LHCN-M2 (cell line): Measurements from ENCODE around the gene PPP6C. TPM values are rescaled to one million over a fixed set of nuclear protein-coding genes. Genes with fewer than 3 reads are reported as not detected.
A peak's percentile ranks its signal among the peaks of the same experiment; 100 is the strongest.
"Not testable (repeated sequence)": the region's sequence is repeated elsewhere in the genome, so short reads cannot be mapped to it uniquely, and the experiment has no call there.

Experiments
- DNase-seq: peaks from one replicate; pipeline ENCODE4 v3.0.0-alpha.2; 2012; ENCODE audit warnings: low read depth
- polyA plus RNA-seq: library from polyadenylated mRNA; unstranded; fragments of >200 nt; gene quantifications from one replicate; pipeline ENCODE4 v1.2.1, GENCODE V29; 2012; ENCODE audit warnings: missing spikeins
- total RNA-seq: library from RNA; depleted of rRNA; stranded (reverse); fragments of >200 nt; gene quantifications from 2 replicates; pipeline ENCODE4 v1.2.3, GENCODE V29; 2014; rRNA removed

The PPP6C gene
- total RNA-seq, result 38.3 and 38.4 TPM in 2 replicates
- 19.0 TPM for polyA plus RNA-seq

DNA sequence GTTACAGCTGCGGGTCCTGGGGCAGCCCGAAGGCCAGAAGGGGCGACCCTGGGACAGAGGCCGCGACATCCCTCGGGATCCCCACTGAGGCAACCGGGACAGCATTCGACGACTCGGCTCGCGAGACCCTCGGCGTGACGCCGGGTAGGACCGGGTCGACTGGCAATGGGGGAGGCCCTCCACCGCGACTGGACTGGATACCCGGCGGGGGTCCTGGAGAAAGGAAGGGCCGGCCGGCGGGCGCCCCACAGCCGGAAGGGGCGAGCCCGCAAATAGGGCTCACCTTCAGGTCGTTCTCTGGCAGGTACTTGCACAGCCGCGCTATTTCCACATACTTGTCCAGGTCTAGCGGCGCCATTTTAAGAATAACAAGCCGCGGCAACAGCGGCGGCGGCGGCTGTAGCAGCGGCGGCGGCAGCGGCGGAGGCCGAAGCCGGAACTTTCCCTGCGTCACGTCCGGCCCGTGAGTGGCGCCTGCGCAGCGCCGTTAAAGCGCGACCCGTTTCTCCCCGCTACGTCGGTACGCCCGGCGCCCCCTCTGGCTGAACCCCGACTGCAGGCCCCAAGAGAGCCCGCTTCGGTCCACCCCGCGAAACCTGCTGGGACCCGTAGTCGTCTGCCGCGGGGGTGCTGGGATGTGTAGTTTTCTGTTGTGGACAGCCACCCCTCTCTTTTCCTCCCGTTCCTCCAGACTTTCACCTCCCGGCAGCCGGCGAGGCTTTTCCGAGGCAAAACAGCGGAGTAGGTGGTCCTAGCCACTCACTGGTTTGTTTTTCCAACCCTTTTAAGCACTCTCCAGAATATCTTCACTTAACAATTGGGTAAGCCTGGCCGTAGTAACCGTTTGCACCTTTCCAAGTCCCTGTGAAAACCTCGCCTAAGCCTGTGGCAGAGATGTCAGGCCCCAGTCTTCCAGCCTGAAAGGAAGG lies at the start of gene PPP6C:
PPP6C (minus strand) TSS at position 443 of the 929 bp plus-strand sequence; CDS start at position 358, 85 bp downstream.
- DNase-seq, result peak; percentile 95

DNA sequence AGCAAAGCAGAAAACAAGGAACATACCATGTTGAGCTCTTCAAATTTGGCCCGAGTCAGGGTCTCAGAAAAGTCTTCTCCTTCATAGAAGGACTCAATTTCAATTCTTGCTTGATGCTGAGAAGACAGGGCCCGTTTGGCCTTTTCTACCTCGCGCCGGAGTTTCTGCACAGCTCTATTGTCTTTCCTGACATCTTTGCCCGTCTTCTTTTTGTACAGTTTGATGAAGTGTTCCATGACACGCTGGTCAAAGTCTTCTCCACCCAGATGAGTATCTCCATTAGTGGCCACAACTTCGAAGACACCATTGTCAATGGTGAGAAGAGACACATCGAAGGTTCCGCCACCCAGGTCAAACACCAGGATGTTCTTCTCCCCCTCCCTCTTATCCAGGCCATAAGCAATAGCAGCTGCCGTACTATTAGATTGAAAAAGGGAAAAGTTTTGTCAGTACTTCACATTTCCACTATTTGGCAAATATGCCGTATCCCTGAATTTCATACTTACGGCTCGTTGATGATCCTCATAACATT lies 49.4 kb upstream of the PPP6C start:
- DNase-seq, result no peak

DNA sequence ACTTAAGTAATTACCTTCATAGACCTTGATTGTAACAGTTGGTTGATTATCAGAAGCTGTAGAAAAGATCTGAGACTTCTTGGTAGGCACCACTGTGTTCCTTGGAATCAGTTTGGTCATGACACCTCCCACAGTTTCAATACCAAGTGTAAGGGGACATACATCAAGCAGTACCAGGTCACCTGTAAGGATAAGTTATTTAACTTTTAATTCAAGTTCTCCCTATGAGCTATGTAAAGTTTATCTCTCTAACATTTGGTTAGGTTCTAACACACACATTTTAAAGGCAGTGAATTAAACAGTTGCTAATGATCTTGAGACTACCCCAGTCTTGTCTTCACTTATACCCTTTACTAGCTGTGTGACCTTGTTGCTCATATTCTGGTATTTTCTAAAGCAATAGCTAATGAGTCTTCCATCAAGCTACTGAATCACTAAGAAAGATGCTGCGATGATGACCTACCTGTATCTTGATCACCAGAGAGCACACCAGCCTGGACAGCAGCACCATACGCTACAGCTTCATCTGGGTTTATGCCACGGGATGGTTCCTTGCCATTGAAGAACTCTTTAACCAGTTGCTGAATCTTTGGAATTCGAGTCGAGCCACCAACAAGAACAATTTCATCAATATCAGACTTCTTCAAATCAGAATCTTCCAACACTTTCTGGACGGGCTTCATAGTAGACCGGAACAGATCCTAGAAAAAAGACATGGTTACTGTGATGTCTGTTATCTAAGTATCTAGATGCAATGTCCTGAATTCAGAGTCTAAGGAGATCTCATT lies 48.7 kb upstream of the PPP6C start:
- DNase-seq, result no peak

DNA sequence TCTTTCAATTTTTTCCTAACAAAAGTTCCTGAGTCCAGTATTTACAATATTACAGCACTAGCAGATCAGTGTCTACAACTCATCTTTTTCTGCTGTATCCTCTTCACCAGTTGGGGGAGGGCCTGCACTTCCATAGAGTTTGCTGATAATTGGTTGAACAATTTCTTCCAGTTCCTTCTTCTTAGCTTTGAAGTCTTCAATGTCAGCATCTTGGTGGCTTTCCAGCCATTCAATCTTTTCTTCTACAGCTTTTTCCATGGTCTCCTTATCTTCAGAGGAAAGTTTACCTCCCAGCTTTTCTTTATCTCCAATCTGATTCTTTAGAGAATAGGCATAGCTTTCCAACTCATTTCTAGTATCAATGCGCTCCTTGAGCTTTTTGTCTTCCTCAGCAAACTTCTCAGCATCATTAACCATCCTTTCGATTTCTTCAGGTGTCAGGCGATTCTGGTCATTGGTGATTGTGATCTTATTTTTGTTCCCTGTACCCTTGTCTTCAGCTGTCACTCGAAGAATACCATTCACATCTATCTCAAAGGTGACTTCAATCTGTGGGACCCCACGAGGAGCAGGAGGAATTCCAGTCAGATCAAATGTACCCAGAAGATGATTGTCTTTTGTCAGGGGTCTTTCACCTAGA lies 47.0 kb upstream of the PPP6C start:
- not testable (repeated sequence) for DNase-seq

DNA sequence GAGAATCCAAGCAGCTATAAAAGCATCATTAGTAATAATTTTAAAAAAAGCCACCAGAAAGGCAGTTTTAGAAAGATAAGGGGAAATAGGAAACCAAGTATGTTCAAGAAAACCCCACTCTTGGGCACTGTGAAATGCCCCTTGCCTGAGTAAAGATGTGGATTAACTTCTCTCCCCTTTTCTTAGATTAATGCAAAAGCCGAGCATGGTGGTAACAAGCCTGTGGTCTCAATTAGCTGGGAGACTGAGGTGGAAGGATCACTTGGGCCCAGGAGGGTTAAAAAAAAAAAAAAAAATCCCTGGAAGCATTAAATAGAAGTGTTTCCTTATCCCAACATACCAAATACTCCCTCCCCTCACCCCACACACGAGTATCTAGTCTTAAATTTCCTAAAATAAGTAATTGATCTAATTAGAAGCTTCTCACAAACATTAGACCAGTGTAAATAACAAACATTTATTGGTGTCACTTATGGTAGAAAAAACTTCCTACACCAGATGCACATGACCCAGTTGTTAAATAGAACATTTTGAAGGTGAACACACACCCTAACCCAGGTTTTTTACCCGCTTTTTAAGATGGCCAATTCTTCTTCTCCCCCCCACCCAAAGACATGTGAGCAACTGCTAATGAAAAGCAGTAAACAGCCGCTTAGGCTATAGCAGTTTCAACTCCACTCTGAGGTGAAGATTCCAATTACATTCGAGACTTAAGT lies 46.4 kb upstream of the PPP6C start:
- DNase-seq, result no peak

DNA sequence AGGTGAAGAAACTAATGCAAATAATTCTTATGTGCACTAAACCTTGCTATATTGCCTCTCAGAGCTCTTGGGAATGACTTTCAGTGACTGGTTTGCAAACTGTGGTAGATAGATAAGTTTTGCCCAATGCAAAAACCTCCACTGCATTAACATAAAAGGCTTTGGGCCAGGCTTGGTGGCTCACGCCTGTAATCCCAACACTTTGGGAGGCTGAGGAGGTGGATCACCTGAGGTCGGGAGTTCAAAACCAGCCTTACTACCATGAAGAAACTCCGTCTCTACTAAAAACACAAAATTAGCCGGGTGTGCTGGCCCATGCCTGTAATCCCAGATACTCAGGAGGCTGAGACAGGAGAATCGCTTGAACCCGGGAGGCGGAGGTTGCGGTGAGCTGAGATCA lies 44.5 kb upstream of the PPP6C start:
- not testable (repeated sequence) for DNase-seq

DNA sequence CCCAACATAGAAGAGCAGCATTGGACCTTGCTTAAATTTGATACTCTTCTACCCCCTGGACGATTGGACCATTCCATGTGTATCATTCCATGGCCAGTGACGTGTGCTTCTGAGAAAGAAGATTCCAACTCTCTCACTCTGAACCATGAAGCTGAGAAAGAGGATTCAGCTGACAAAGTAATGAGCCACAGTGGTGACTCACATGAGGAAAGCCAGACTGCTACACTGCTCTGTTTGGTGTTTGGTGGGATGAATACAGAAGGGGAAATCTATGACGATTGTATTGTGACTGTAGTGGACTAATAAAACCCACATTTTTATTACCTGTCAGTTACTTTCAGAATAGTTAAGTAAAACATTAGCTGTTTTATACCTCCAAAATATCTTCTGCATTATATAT lies 44.1 kb upstream of the PPP6C start:
- peak; percentile 98 for DNase-seq

DNA sequence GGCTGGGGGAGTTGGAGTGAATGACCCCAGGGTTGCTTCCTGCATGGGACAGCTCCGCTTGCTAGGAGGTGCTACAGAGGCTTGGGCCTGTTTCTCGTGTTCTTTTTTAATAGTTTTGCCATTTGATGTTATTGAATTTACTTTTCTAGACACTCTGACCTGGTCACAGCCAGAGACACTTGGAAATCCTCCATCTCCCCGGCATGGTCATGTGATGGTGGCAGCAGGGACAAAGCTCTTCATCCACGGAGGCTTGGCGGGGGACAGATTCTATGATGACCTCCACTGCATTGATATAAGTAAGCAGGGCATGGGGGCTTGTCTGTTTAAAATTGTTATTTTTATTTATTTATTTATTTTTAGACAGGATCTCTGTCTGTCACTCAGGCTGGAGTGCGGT lies 38.2 kb upstream of the PPP6C start:
- no peak for DNase-seq

DNA sequence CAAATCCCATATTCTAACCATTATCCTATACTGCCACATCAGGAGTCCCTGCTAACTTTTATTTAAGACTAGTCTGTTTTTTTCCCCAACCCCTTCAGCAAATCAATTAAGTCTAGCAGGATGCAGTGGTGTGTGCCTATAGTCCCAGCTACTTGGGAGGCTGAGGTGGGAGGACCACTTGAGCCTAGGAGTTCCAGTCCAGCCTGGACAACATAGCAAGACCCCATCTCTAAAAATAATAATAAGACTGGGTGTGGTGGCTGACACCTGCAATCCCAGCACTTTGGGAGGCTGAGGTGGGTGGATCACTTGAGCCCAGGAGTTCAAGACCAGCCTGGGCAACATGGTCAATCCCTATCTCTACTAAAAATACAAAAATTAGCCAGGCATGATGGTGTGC lies 35.3 kb upstream of the PPP6C start:
- DNase-seq, result not testable (repeated sequence)

DNA sequence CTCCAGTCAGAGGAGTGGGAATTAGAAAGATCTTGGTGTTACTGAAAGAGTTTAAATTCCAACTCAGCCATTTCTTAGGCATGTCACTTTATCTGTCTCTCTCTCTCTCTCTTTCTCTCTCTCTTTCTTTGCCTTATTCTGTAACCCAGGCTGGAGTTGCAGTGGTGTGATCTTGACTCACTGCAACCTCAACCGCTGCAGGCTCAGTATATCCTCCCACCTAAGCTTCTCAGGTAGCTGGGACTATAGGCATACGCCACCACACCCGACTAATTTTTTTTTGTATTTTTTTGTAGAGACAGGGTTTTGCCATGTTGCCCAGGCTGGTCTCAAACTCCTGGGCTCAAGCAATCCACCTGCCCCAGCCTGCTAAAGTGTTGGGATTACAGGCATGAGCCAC lies 29.0 kb upstream of the PPP6C start:
- no peak for DNase-seq

DNA sequence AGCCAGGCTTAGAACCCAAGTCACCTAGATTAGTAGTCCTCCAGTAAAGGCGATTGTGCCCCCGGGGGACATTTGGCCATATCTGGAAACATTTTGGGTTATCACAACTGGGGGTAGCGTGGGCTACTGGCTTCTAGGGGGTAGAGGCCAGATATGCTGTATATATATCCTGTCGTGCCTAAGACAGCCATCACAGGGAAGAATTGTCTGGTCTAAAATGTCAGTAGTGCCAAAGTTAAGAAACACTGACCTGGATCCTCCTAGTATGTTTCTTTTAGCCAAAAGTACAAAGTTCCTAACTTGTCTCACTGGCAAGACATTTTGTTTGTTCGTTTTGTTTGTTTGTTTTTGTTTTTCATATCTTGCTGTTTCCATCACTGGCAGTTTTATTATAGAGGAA lies 24.6 kb upstream of the PPP6C start:
- no peak for DNase-seq

DNA sequence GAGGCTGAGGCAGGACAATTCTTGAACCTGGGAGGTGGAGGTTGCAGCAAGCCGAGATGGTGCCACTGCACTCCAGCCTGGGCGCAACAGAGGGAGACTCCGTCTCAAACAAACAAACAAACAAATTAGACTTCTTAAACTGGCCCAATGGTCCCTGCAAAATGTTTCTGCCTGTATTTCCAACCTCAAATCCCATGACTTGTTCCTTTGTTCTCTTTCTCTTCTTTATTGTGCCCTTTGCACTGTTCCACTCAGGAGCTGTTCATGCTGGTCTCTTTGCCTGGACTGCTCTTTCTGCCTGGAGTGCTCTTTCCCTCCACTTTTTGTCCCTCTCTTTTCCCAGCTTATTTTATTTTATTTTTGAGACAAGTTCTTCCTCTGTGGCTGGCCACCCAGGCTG lies 14.9 kb upstream of the PPP6C start:
- no peak for DNase-seq

DNA sequence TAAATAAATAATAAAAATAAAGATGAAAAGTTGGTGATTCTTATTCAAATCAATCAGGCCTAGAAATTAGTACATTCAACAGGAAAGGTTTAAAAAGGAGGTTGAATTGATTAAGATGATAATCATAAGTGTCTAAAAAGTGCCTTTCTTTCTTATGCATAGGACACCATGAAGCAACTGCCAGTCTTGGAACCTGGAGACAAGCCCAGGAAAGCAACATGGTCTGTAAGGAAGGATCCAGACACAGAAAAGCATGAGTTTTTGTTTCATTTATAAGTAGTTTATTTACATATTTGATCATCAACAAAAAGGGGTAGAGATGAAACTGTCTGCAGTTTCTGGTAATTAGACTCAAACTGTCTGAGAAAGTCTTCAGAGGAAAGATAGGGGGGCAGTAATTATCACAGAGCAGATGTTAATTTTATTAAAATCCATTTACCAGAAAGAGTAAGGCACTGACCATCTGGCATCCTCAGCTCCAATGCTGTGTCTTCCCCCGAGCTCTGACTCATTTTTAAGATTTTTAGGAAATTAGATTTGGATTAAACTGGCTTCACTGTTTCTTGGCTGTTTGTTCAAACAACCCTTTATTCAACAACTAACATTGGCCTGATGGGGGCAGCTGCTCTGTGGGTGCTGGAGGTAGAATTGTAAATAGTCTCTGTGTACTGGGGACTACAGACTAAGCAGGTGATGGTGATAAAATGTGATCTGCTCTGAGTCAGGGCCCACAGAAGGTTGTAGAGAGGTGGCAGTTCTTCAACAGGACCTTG lies 13.4 kb upstream of the PPP6C start:
- peak; percentile 47 for DNase-seq

DNA sequence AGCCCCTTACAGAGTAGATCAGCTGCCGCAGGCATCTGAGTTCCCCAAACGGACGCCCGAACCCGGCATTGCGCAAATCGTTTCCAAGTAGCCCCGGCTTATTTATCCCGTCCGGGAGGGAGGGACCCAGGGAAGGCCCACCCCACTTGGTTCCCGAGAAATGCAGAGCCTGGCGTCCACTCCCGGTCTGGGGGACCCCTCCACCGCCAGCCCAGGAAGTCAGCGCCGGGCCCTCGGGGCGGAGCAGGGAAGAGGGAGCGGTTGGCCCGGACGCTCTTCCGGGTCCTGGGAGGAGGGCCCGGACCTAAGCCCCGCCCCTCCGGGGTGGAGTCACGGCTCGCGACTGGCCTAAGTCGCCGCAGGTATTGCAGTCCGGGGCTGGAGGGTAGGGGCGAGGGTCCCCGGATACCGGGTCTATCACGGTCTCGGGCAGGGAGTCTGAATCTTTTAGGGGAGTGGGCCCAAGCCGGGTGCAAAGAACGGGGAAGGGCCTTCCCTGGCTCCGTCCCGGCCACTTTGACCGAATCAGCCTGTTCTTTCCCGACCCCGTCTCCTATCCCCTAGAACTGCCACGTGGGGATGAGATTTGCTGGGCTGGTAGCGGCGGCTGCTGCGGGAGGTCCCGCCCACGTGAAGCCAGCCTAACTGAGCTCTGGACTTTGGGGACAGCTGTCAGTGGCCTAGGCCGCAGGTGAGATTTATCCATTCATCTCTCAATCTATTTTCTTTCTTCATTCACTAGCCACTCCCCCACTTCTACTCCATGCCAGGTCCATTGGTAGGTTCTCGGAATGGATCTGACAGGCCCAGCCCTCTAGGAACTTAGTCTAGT lies 10.8 kb upstream of the PPP6C start, which contains the start of gene RABEPK:
RABEPK (plus strand) TSS at position 327 of the 832 bp plus-strand sequence. CDS start 2,472 bp downstream, outside the sequence.
- peak; percentile 94 for DNase-seq

DNA sequence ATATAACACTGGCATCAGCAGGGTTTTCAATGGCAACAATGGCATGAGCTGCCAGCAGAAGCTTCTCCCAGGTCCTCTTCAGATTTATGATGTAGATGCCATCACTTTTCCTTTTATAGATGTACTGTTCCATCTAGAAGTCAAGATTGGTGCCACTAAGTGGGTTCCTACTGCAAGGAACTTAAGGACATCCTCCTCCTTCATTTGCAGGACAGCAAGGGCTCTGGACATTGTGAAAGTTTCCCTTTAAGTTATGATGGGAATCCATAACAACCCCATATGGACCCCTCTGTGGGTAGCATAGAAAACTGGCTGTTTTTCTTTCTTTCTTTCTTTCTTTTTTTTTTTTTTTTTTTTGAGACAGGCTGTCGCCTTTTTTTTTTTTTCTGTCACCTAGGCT lies 6.0 kb upstream of the PPP6C start:
- not testable (repeated sequence) for DNase-seq

DNA sequence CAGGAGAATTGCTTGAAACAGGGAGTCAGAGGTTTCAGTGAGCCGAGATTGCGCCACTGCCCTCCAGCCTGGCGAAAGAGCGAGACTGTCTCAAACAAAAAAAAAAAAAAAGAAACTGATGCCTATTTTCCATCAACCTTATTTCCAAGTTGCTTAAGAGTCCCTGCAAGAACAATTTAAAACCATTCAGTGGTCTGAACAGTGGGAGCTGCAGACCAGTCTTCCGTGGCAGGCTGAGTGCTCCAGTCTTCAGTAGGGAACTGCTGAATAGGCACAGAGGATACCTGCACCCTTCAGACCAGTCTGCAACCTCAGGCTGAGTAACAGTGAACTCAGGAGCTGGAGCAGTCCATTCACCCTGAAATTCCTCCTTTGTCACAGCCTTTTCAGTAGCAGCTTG lies 4.9 kb upstream of the PPP6C start:
- not testable (repeated sequence) for DNase-seq

DNA sequence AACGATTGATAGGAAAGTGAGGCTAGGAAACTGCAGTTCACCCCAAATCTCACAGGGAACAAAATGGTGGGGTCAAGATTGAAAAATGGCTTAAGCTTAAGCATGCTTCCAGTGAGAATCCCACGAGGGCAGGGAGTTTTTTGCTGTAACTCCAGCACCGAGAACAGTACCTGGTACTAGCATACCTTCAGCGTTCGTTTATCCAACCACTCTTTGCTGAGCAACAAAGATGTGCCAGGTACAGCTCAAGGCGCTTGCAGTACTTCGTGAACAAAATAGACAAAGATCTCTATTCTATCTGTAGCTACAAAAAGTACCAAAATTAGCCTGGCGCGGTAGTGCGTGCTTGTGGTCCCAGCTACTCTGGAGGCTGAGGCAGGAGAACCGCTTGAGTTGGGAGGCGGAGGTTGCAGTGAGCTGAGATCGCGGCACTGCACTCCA lies 778 bp upstream of the PPP6C start:
- no peak for DNase-seq

DNA sequence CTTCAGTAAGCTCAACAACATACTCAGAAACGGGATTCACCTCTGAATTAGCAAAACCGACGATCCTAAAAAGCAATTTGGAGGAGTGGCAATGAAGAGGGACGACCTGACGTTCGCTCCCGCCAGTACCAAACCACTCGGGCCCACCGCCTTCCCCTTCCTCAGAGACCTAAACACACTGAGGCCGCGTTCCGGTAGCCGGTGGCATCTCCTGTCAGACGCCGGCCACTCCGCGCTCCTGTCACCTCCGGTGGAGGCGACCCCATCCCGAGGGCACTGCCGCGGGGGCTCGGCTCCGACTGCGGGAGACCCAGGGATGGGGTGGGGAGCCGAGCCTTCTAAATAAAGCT lies 617 bp downstream of the PPP6C start:
- no peak for DNase-seq

DNA sequence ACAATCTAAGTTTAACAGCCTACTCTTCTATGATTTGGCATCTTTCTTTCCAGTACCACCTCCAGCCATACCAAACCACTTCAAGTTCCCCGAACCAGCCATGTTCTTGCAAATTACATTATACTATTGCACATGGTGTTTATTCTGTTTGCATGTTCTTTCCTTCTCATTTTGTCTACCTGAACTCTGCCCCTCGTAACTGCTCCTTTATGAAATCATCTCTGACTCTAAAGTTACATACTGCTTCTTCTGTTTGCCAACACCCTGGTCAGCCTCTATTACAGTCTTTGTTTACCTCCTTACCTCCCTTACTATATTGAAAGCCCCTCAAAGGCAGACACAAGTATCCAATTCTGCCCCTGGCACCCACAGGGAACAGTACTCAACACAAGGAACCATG lies 6.0 kb downstream of the PPP6C start:
- no peak for DNase-seq
